GM19099 (cell line): ENCODE data around the gene ALDH3B2.

Experiments
- POLR2A ChIP-seq: IDR thresholded peaks from 3 replicates; pipeline ENCODE4 v1.6.1; 2011; ENCODE audit warnings: low read depth; ENCODE audit not compliant: insufficient read length; ENCODE audit errors: extremely low read depth

ALDH3B2 gene

GRCh38 chr11:67674442-67674871, at the start of gene ALDH3B2:
ALDH3B2 (minus strand) TSS chr11:67674623; CDS start chr11:67666935, 7,688 bp downstream.
- no peak for TF ChIP-seq POLR2A

- no peak for TF ChIP-seq POLR2A
These were observed 30.8 kb upstream of the ALDH3B2 start for GRCh38 chr11:67705264-67705663.

DNA sequence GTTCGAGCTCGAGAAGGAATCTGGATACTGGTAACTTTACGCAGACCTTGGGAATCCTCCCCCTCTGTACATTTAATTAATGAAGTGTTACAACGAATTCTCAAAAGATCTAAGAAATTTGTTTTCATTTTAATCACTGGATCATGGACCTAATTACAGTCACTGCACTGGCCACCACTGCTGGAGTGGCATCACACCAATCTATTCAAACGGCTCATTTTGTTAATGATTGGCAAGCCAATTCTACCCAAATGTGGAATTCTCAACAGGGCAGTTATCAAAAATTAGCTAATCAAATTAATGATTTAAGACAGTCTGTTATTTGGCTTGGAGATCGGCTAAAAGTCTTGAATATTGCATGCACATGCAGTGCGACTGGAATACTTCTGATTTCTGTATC, 30.1 kb upstream of the ALDH3B2 start:
- no peak for TF ChIP-seq POLR2A

GRCh38 chr11:67700548-67701262, 26.3 kb upstream of the ALDH3B2 start:
- no peak for TF ChIP-seq POLR2A

DNA sequence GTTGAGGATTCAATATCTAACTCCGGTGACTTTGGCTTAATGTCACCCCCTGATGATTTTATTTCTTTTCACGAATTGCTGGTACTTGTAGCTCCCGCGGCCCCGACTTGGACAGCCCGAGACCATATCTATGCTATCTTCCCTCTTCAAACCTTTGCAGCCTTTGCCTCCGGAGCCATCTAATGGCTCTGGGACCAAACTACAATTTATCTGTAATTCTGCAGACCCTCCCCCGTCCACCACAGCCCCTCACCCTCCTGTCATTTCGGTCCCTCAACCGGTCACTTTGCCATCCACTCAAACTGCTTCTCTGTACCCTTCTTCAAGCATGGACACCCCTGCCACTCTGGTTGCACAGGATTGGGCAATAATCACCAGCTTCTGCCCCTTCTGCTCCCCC, 25.7 kb upstream of the ALDH3B2 start:
- no peak for TF ChIP-seq POLR2A

- no peak for TF ChIP-seq POLR2A
These were observed 25.1 kb upstream of the ALDH3B2 start for GRCh38 chr11:67699521-67699920.

GRCh38 chr11:67698247-67698646, 23.8 kb upstream of the ALDH3B2 start:
- TF ChIP-seq POLR2A: no peak

GRCh38 chr11:67697846-67698245, 23.4 kb upstream of the ALDH3B2 start:
- TF ChIP-seq POLR2A: no peak

DNA sequence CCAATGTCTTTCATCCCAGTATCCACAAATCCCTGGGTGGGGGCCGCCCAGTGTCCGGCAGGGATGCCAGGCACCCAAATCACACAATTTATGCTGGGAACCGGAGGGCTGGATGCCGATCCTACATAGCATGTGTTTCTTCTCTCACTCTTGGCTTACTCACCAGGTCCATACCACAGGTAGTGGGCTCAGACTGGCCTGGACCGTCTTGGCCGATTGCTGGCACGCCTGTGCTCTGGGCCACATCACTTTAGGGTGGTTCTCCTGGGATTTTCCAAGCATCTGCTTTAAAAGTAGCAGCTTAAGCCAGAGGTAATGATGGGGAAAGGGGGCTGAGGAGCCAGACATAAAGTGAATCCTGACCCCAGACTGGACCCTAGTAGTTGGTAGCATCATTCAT, 22.6 kb upstream of the ALDH3B2 start:
- TF ChIP-seq POLR2A: no peak

DNA sequence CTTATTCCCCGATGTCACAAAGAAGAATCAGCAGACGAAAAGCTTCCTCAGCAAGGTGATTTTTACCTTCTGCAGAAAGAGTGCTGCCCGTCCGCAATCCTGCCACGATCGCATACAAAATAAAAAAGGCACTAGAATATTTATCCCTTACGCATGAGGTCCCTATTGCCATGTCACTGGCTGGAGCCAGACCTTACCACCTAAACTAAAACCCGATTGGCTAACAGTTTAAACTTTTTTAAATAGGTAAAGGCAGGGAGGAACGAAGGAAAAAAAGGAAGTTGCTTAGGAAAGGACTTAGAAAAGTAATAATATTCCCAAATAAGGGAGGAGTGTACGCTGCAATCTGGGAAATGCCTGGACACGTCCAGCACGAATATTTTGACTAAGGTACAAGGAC, 21.2 kb upstream of the ALDH3B2 start:
- TF ChIP-seq POLR2A: no peak

DNA sequence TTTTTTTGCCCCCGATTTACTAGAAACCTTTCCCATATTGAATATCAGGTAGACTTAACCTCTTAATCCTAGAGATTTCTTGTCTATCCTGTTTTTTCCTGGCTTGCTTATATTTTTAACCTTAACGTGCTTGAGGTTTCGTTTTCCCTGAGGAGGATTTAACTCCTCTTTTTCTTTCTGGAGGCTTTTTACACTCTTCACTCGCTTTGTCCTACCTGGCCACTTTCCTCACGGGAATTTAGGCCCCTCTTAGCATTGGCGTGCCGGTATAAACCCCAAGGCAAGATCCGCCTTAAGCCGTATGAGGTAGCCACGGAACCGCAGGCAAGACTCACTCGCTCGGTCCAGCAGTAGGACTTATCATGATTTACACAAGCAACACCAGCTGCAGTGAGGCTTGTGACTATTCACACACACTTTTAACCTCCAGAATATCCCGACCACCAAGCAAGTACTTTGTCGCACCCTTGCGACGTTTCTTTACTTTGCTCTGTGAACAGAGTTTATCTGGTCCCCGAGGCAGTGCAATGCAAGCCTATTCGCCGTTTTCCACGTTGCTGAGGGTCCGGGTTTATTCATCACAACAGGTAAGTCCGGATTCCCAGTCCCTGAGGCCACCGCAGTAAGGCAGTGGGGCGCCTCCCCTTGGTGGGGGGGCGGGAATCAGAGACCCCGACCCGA, 20.6 kb upstream of the ALDH3B2 start:
- TF ChIP-seq POLR2A: no peak

DNA sequence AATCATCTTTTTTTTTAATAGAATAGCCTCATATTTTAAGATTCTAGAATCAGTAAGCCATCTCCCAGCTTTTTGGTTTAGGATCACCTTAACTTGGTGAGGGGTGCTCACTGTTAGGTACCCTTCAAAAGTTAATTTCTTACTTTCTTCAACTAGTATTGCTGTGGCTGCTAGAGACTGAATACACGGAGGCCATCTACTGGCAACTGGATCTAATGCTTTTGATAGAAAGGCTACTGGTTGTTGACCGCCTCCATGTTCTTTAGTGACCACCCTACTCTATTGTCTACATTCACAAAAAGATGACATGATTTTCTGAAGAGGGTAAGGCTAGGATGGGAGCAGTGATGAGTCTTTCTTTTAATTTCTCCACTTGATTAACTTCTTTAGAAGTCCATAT, 16.7 kb upstream of the ALDH3B2 start:
- TF ChIP-seq POLR2A: no peak

GRCh38 chr11:67689178-67689577, 14.8 kb upstream of the ALDH3B2 start:
- TF ChIP-seq POLR2A: no peak

GRCh38 chr11:67687986-67688385, 13.6 kb upstream of the ALDH3B2 start:
- no peak for TF ChIP-seq POLR2A

- TF ChIP-seq POLR2A: no peak
These were observed 6.5 kb upstream of the ALDH3B2 start for GRCh38 chr11:67680696-67681470.

DNA sequence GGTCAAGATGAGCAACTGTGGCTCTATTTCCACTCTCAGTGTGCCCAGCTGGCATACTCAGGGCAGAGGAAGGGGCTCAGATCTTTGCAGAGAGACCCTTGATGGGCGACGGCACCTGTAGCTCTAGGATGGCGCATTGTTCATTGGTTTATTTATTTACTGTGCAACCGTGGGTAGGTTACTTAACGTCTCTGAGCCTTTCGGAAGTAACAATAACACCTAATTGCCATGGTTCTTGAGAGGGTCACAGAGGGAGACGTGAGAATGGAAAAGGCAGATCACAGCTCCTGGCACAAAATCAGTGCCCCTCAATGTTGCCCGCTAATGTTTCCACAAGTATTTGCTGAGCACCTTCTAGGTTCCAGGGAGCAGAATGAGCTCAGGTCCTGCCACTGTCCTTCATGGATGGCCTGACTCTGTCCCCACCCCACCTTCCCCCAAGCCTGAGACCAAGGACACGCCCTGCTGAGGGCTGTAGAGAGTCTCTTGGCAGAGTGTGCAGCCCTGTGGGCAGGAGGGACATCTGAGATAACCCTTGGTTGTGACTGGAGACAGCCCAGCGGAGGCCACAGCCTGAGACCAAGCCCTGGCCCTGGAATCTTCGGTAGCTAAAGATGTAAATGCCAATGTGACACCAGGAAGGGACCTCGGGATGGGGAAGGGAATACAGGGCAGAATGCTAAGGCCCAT, 780 bp upstream of the ALDH3B2 start:
- no peak for TF ChIP-seq POLR2A

GRCh38 chr11:67673902-67674301, 521 bp downstream of the ALDH3B2 start:
- no peak for TF ChIP-seq POLR2A
